ENCODE results near the gene SCD. TPM values are rescaled to one million over a fixed set of nuclear protein-coding genes. Genes with fewer than 3 reads are reported as not detected.

SCD gene
- total and polyA plus RNA-seq, 9 of the 15 experiments (the other 6 are each of a cell fraction or from before 2014, with no cell fraction given): 114 to 486 (median 188) TPM

GRCh38 chr10:100349672-100350071 is 2.6 kb downstream of the SCD start:
- Histone ChIP-seq H2AFZ (ENCODE audit: low read depth, low read length) (no peak overlapping the region), H4K20me1 (replicated peaks; ENCODE audit: control insufficient read depth, insufficient read depth, low read length) (peaks cover 46% of the 10 kb centered on the region), H3K9me3 (replicated peaks; ENCODE audit: control insufficient read depth, insufficient read depth, low read depth, low read length) (no peaks in the 10 kb centered on the region), H3K9me1 (ENCODE audit: control insufficient read depth, insufficient read depth, low read length) (no peaks in the 10 kb centered on the region), H3K27ac (ENCODE audit: extremely low read depth, low read depth, low read length) (peak overlapping the region; percentile 42; the same call in 1 of the 3 replicates), H3K27me3 (ENCODE audit: control insufficient read depth in 2 of 2, insufficient read depth in 2 of 2, low read length in 2 of 2) (no peaks in the 10 kb centered on the region), H3K79me2 (ENCODE audit: control insufficient read depth, insufficient read depth, low read length) (peaks cover 92% of the 10 kb centered on the region), H3K4me3 (peak overlapping the region; percentile 93), H3K36me3 (ENCODE audit: control insufficient read depth, insufficient read depth, low read length) (peaks cover 70% of the 10 kb centered on the region), H3K4me1 (replicated peaks in 1 of 2; ENCODE audit: control insufficient read depth in 2 of 2, insufficient read depth in 2 of 2, low read length in 2 of 2) (peaks cover 23 to 43% of the 10 kb centered on the region in 2 experiments; a peak in 4 of 5 replicates), H3K9ac (ENCODE audit: insufficient read depth in 1 of 2, low read depth in 2 of 2, low read length in 2 of 2) (peak overlapping the region; percentile 84 to 97), H3K4me2 (ENCODE audit: insufficient read depth, low read length) (peak overlapping the region; percentile 87)
- FAIRE-seq: no peak
- in situ Hi-C loops (cut with MboI) (loop anchor here (25.0 kb wide), 1 partner anchor 538 kb away; no protein-coding TSS in a partner anchor), intact Hi-C loops (cut with micrococcal nuclease) (loop anchor here (10.0 kb wide), 1 partner anchor 525 kb away; no protein-coding TSS in a partner anchor)
- POLR2A ChIA-PET: interaction anchor here (1.3 to 4.2 kb wide), 4 partner anchors 9 to 21 kb away, joined by 7 to 19 read pairs (median 11); no protein-coding TSS in a partner anchor
- no TSS peak for BruUV-seq (replicated peaks)
- no peak for DNase-seq (ENCODE audit: extremely low read depth in 1 of 4, low spot score in 3 of 4)
- WGBS (ENCODE audit: insufficient coverage, low coverage, missing lambda C conversion rate): 28% methylated on average over 2 of the region's 3 CpGs
- no peak for ATAC-seq
- CTCF ChIA-PET (ENCODE audit: low intra/inter-chr PET ratio): no interaction called here
- TF ChIP-seq TGIF2 (CRISPR knock-in tag; IDR thresholded peaks at IDR 0.05) (no peak), ZC3H11A (IDR thresholded peaks at IDR 0.05; ENCODE audit: low read depth, low read length) (no peak), TARDBP (IDR thresholded peaks at IDR 0.05) (no peak), TSC22D4 (tag; IDR thresholded peaks at IDR 0.05) (no peak), ZFP36 (IDR thresholded peaks at IDR 0.05; ENCODE audit: low read depth, low read length, partially characterized antibody) (no peak), ETS2 (tag; IDR thresholded peaks at IDR 0.05; ENCODE audit: borderline replicate concordance, poor library complexity, severe bottlenecking) (no peak), CREB3 (tag; conservative IDR thresholded peaks at IDR 0.05; ENCODE audit: low read depth) (no peak), ZBTB12 (CRISPR knock-in tag; IDR thresholded peaks at IDR 0.05) (no peak), UBTF (IDR thresholded peaks at IDR 0.05; ENCODE audit: borderline replicate concordance in 1 of 2, low read depth in 2 of 2, low read length in 2 of 2) (no peak), ZBTB34 (CRISPR knock-in tag; IDR thresholded peaks at IDR 0.05) (no peak), MTA3 (IDR thresholded peaks at IDR 0.05; ENCODE audit: borderline replicate concordance) (no peak), CREM (IDR thresholded peaks at IDR 0.05; ENCODE audit: low read depth) (no peak), NR2C2 (CRISPR knock-in tag; IDR thresholded peaks at IDR 0.05) (no peak), NR2C2 (tag; IDR thresholded peaks at IDR 0.05) (no peak), ETS1 (conservative IDR thresholded peaks at IDR 0.05; ENCODE audit: control insufficient read depth, low read depth, low read length) (no peak)
